MM.1S (cell line): ENCODE data around the gene ACSS1.

ENCODE experiments used
- DNase-seq: peaks from one replicate; pipeline ENCODE4 v3.0.0-alpha.2; 2015
- H2AFZ ChIP-seq: fragments of 300-600 bp; sonication (generic); 2 replicates; pipeline ENCODE4 v1.6.0; 2016; ENCODE audit warnings: antibody characterized with exemption, low read length
- H3F3A ChIP-seq: fragments of 300-600 bp; sonication (generic); 2 replicates; pipeline ENCODE4 v1.6.1; 2016; ENCODE audit warnings: mild to moderate bottlenecking, antibody characterized with exemption, low read length, moderate library complexity, mixed read lengths; ENCODE audit not compliant: insufficient read depth
- H3K27ac ChIP-seq: fragments of 300-600 bp; sonication (generic); 2 replicates; pipeline ENCODE4 v1.5.1; 2016; ENCODE audit warnings: mild to moderate bottlenecking, low read length
- H3K27me3 ChIP-seq: fragments of 300-600 bp; sonication (generic); replicated peaks from 2 replicates; pipeline ENCODE4 v1.6.0; 2016; ENCODE audit warnings: low read length; ENCODE audit not compliant: insufficient read depth
- H3K36me3 ChIP-seq: fragments of 300-600 bp; sonication (generic); replicated peaks from 2 replicates; pipeline ENCODE4 v1.6.1; 2016; ENCODE audit warnings: mild to moderate bottlenecking, low read length, mixed read lengths; ENCODE audit not compliant: insufficient read depth
- H3K4me1 ChIP-seq: fragments of 300-600 bp; sonication (generic); 2 replicates; pipeline ENCODE4 v1.6.1; 2016; ENCODE audit warnings: low read length, mixed read lengths
- H3K4me2 ChIP-seq: fragments of 300-600 bp; sonication (generic); 2 replicates; pipeline ENCODE4 v1.6.0; 2016; ENCODE audit warnings: low read depth, low read length
- H3K4me3 ChIP-seq: fragments of 300-600 bp; sonication (generic); 2 replicates; pipeline ENCODE4 v1.5.1; 2016; ENCODE audit warnings: low read length, mixed read lengths
- H3K79me2 ChIP-seq: fragments of 300-600 bp; sonication (generic); 2 replicates; pipeline ENCODE4 v1.6.1; 2016; ENCODE audit warnings: mixed run types, low read length, mixed read lengths
- H3K9ac ChIP-seq: fragments of 300-600 bp; sonication (generic); 2 replicates; pipeline ENCODE4 v1.6.1; 2016; ENCODE audit warnings: low read length, mixed read lengths
- H3K9me2 ChIP-seq: fragments of 300-600 bp; sonication (generic); replicated peaks from 2 replicates; pipeline ENCODE4 v1.6.1; 2016; ENCODE audit warnings: mild to moderate bottlenecking, low read length, mixed read lengths; ENCODE audit not compliant: insufficient read depth
- H3K9me3 ChIP-seq: fragments of 300-600 bp; sonication (generic); replicated peaks from 2 replicates; pipeline ENCODE4 v1.6.1; 2016; ENCODE audit warnings: mild to moderate bottlenecking, low read length, mixed read lengths; ENCODE audit not compliant: insufficient read depth
- H4K20me1 ChIP-seq: fragments of 300-600 bp; sonication (generic); 2 replicates; pipeline ENCODE4 v1.6.1; 2016; ENCODE audit warnings: mild to moderate bottlenecking, low read length, moderate library complexity, mixed read lengths; ENCODE audit not compliant: insufficient read depth
- EZH2 ChIP-seq: fragments of 300-600 bp; sonication (generic); optimal IDR thresholded peaks from 2 replicates; pipeline ENCODE3; 2017; ENCODE audit warnings: low read depth, mild to moderate bottlenecking, antibody characterized with exemption, low read length, mixed read lengths
- EZH2phosphoT487 ChIP-seq: fragments of 300-600 bp; sonication (generic); IDR thresholded peaks from 2 replicates; pipeline ENCODE4 v1.6.1; 2018; ENCODE audit warnings: antibody characterized with exemption, low read length
- TF ChIP-seq, protein P1 (sequence below): fragments of 300-600 bp; sonication (generic); IDR thresholded peaks from 2 replicates; pipeline ENCODE4 v1.5.1; 2016; ENCODE audit warnings: antibody characterized with exemption, low read length, mixed read lengths

Gene ACSS1

DNA sequence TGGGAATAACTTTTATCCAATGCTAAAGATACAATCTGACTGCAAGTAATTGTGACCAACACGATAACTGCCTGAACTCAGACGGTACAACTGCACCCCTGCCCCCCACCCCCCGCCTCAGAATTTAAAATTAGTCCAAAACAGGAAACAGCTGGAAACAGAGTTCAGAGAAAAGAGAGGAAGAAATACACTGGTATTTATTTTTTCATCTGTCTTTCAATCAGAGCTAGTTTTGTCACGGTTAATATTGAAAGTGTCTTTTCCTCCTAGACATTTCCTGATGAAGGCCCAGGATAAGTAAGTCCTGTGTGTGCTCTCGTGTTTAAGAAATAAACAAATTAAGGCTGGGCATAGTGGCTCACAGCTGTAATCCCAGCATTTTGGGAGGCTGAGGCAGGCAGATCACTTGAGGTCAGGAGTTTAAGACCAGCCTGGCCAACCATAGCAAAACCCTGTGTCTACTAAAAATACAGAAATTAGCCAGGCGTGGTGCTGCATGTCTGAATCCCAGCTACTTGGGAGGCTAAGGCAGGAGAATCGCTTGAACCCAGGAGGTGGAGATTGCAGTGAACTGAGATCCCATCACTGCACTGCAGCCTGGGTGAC, 21.5 kb downstream of the ACSS1 start:
- Histone ChIP-seq H3K4me2 (peak overlapping the region; percentile 81), H4K20me1 (no peaks in the 10 kb centered on the region), H3K27me3 (no peaks in the 10 kb centered on the region), H3K9me2 (no peaks in the 10 kb centered on the region), H3K4me3 (peak overlapping the region; percentile 41), H3K79me2 (peaks cover 85% of the 10 kb centered on the region), H3K27ac (peak overlapping the region; percentile 66), H3K36me3 (no peaks in the 10 kb centered on the region), H3F3A (peaks cover 16% of the 10 kb centered on the region), H3K9ac (peak overlapping the region; percentile 20; the same call in 1 of the 2 replicates), H3K9me3 (no peaks in the 10 kb centered on the region), H3K4me1 (peaks cover 41% of the 10 kb centered on the region), H2AFZ (0 out of 2 replicates have a peak overlapping the region, but pooled peaks have one; percentile 10)
- peak; percentile 12 for DNase-seq
- no peak for TF ChIP-seq EZH2
- TF ChIP-seq, protein P1, sequence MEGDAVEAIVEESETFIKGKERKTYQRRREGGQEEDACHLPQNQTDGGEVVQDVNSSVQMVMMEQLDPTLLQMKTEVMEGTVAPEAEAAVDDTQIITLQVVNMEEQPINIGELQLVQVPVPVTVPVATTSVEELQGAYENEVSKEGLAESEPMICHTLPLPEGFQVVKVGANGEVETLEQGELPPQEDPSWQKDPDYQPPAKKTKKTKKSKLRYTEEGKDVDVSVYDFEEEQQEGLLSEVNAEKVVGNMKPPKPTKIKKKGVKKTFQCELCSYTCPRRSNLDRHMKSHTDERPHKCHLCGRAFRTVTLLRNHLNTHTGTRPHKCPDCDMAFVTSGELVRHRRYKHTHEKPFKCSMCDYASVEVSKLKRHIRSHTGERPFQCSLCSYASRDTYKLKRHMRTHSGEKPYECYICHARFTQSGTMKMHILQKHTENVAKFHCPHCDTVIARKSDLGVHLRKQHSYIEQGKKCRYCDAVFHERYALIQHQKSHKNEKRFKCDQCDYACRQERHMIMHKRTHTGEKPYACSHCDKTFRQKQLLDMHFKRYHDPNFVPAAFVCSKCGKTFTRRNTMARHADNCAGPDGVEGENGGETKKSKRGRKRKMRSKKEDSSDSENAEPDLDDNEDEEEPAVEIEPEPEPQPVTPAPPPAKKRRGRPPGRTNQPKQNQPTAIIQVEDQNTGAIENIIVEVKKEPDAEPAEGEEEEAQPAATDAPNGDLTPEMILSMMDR, result no peak

DNA sequence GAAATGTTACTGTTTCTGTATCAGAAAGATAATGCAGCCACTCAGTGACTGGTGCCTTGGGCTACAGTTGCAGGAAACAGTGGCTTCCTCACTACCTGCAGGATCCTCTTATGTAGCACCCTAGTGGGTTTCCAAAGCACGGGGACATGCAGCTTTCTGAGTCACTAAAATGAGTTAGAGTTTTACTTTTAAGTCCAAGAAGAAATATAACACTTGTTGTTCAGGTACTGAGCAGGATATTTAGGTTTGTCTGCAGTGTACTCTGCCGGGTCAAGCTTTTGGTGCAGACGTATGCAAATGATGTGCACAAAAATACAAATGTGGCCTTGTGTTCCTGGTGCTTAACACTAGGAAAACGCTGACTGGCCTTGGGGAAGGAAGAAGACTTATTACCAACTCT, 22.0 kb downstream of the ACSS1 start:
- 0 out of 2 replicates have a peak overlapping the region, but pooled peaks have one; percentile 10 for H2AFZ ChIP-seq
- no peaks in the 10 kb centered on the region for H4K20me1 ChIP-seq
- TF ChIP-seq, protein P1, result no peak
- TF ChIP-seq EZH2phosphoT487 (no peak), EZH2 (no peak)
- H3K36me3 ChIP-seq, result no peaks in the 10 kb centered on the region
- DNase-seq, result peak; percentile 40
- H3F3A ChIP-seq, result peaks cover 16% of the 10 kb centered on the region
- peak overlapping the region; percentile 66 for H3K27ac ChIP-seq
- peaks cover 41% of the 10 kb centered on the region for H3K4me1 ChIP-seq
- H3K79me2 ChIP-seq, result peaks cover 86% of the 10 kb centered on the region
- H3K9ac ChIP-seq, result peak overlapping the region; percentile 20; the same call in 1 of the 2 replicates
- H3K4me2 ChIP-seq, result peak overlapping the region; percentile 81
- no peaks in the 10 kb centered on the region for H3K9me2 ChIP-seq
- H3K9me3 ChIP-seq, result no peaks in the 10 kb centered on the region
- no peaks in the 10 kb centered on the region for H3K27me3 ChIP-seq
- peak overlapping the region; percentile 41 for H3K4me3 ChIP-seq

DNA sequence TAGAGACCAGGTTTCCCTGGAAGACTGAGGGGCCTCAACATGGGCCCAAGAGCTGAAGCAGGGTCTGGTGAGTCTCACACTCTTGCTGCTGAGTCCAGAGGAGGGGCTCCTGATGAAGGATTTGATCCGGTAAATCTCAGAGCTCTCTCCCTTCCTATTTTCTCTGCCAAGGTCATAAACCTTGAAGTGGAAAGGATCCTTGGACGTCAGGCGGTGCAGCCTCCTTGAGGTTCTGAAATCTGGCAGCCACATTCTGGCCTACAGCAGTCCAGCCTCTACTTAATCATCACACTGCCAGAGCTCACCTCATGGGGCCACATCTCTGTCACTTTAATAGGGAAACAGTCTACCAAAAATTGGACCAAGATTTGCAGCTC, 24.0 kb downstream of the ACSS1 start:
- peaks cover 35% of the 10 kb centered on the region for H3K4me1 ChIP-seq
- peaks cover 16% of the 10 kb centered on the region for H3F3A ChIP-seq
- H3K9ac ChIP-seq, result no peak overlapping the region
- no peak overlapping the region for H2AFZ ChIP-seq
- TF ChIP-seq EZH2 (no peak), EZH2phosphoT487 (no peak)
- TF ChIP-seq, protein P1, result no peak
- H3K79me2 ChIP-seq, result peaks cover 88% of the 10 kb centered on the region
- no peak overlapping the region for H3K27ac ChIP-seq
- H3K4me2 ChIP-seq, result no peak overlapping the region
- no peaks in the 10 kb centered on the region for H3K36me3 ChIP-seq
- H3K27me3 ChIP-seq, result no peaks in the 10 kb centered on the region
- no peaks in the 10 kb centered on the region for H3K9me3 ChIP-seq
- no peak overlapping the region for H3K4me3 ChIP-seq
- no peaks in the 10 kb centered on the region; the same call in 1 of the 2 replicates for H4K20me1 ChIP-seq
- DNase-seq, result no peak
- no peaks in the 10 kb centered on the region for H3K9me2 ChIP-seq
